DND-41 (cell line): ENCODE measurements around the gene HIP1.
"Not testable (repeated sequence)": the region's sequence is repeated elsewhere in the genome, so short reads cannot be mapped to it uniquely, and the experiment has no call there.

ENCODE experiments used
- ATAC-seq: fragments of 200-7000 bp; cut with Tn5 transposase; 3 replicates; pipeline ENCODE4 v1.9.1; 2021; ENCODE audit warnings: low read depth; ENCODE audit not compliant: insufficient read depth
- DNase-seq: peaks from one replicate; pipeline ENCODE4 v3.0.0-alpha.2; 2020
- H2AFZ ChIP-seq: 2 replicates; pipeline ENCODE4 v1.6.0; 2012; ENCODE audit warnings: low read depth, low read length
- H3K27ac ChIP-seq: 2 replicates; pipeline ENCODE4 v1.5.1; 2012; ENCODE audit warnings: low read length, inconsistent platforms
- H3K27me3 ChIP-seq: fragments of 200-600 bp; sonication (generic); 2 replicates; pipeline ENCODE4 v1.6.0; 2012; ENCODE audit warnings: low read length, mild to moderate bottlenecking, inconsistent platforms; ENCODE audit not compliant: insufficient read depth, poor library complexity
- H3K36me3 ChIP-seq: 2 replicates; pipeline ENCODE4 v1.5.1; 2012; ENCODE audit warnings: low read length, inconsistent platforms; ENCODE audit not compliant: insufficient read depth
- H3K4me1 ChIP-seq: 2 replicates; pipeline ENCODE4 v1.5.1; 2012; ENCODE audit warnings: mild to moderate bottlenecking, low read length; ENCODE audit not compliant: insufficient read depth
- H3K4me2 ChIP-seq: 2 replicates; pipeline ENCODE4 v1.6.0; 2012; ENCODE audit warnings: mild to moderate bottlenecking, moderate library complexity, low read length, inconsistent platforms; ENCODE audit not compliant: insufficient read depth
- H3K4me3 ChIP-seq, 2 experiments: fragments of 200-600 bp in 1 of 2; shearing (Covaris generic) in 1 of 2; 2 replicates each; pipeline ENCODE4 v1.5.1; 2012 to 2016; ENCODE audit warnings: inconsistent platforms in 2 of 2, low read length in 2 of 2, mild to moderate bottlenecking in 2 of 2, low read depth in 1 of 2, moderate library complexity in 1 of 2
- H3K79me2 ChIP-seq: 2 replicates; pipeline ENCODE4 v1.6.0; 2012; ENCODE audit warnings: low read length, inconsistent platforms; ENCODE audit not compliant: insufficient read depth
- H3K9ac ChIP-seq: 2 replicates; pipeline ENCODE4 v1.6.0; 2012; ENCODE audit warnings: low read depth, mild to moderate bottlenecking, inconsistent platforms, low read length, moderate library complexity
- H3K9me3 ChIP-seq: 2 replicates; pipeline ENCODE4 v1.5.1; 2012; ENCODE audit warnings: low read length, moderate library complexity, mild to moderate bottlenecking, inconsistent platforms; ENCODE audit not compliant: insufficient read depth, severe bottlenecking
- H4K20me1 ChIP-seq: 2 replicates; pipeline ENCODE4 v1.6.0; 2012; ENCODE audit warnings: low read length; ENCODE audit not compliant: insufficient read depth
- EZH2 ChIP-seq: IDR thresholded peaks from 3 replicates; pipeline ENCODE4 v1.6.1; 2012; ENCODE audit warnings: borderline replicate concordance, low read depth, mild to moderate bottlenecking, moderate library complexity, low read length, inconsistent platforms; ENCODE audit not compliant: severe bottlenecking
- TF ChIP-seq, protein P1 (sequence below): IDR thresholded peaks from 2 replicates; pipeline ENCODE4 v1.5.1; 2012; ENCODE audit warnings: borderline replicate concordance, low read length, moderate library complexity, mild to moderate bottlenecking; ENCODE audit not compliant: poor library complexity, severe bottlenecking; ENCODE audit errors: extremely low read depth

The HIP1 gene

DNA sequence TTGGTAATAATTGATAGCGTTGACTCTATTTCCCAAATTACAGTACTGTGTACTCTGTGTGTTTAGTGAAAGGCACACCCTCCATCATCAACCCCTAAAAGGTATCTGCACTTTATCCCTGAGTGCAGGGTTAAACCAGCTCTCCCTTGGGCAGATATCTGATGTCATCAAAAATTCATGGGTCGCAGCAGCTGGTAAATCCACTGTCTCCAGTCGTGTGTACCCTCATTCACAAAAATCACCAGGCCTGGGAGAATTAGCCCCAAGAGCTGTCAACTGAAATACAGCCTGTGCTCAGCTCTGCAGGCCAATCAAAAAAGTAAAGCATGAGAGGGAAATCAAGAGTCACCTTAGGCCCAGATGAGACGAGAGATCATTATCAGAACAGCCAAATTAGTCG is 103.7 kb downstream of the HIP1 start:
- H3K4me1 ChIP-seq, result peaks cover 11% of the 10 kb centered on the region
- no peaks in the 10 kb centered on the region for H3K36me3 ChIP-seq
- no peak for ATAC-seq
- H4K20me1 ChIP-seq, result peaks cover 3% of the 10 kb centered on the region; the same call in 1 of the 2 replicates
- H3K27ac ChIP-seq, result no peak overlapping the region
- H3K27me3 ChIP-seq, result peaks cover 14% of the 10 kb centered on the region
- TF ChIP-seq, protein P1, sequence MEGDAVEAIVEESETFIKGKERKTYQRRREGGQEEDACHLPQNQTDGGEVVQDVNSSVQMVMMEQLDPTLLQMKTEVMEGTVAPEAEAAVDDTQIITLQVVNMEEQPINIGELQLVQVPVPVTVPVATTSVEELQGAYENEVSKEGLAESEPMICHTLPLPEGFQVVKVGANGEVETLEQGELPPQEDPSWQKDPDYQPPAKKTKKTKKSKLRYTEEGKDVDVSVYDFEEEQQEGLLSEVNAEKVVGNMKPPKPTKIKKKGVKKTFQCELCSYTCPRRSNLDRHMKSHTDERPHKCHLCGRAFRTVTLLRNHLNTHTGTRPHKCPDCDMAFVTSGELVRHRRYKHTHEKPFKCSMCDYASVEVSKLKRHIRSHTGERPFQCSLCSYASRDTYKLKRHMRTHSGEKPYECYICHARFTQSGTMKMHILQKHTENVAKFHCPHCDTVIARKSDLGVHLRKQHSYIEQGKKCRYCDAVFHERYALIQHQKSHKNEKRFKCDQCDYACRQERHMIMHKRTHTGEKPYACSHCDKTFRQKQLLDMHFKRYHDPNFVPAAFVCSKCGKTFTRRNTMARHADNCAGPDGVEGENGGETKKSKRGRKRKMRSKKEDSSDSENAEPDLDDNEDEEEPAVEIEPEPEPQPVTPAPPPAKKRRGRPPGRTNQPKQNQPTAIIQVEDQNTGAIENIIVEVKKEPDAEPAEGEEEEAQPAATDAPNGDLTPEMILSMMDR, result no peak
- no peak for TF ChIP-seq EZH2
- H3K9me3 ChIP-seq, result no peaks in the 10 kb centered on the region
- DNase-seq, result no peak
- H3K9ac ChIP-seq, result no peak overlapping the region
- no peak overlapping the region for H3K4me3 ChIP-seq
- no peaks in the 10 kb centered on the region for H3K79me2 ChIP-seq
- no peak overlapping the region for H3K4me2 ChIP-seq
- H2AFZ ChIP-seq, result no peak overlapping the region

DNA sequence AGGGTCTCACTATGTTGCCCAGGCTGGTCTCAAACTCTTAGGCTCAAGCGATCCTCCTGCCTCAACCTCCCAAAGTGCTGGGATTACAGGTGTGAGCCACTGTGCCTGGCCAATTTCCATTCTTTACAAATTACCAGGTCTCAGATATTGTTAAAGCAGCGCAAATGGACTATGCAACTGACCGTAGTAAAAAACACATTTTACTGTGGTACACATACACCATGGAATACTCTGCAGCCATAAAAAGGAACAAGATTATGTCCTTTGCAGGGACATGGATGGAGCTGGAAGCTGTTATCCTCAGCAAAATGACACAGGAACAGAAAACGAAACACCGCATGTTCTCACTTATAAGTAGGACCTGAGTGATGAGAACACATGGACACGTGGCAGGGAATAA is 106.2 kb downstream of the HIP1 start:
- H3K9me3 ChIP-seq, ATAC-seq, H2AFZ ChIP-seq, H3K9ac ChIP-seq, H3K27ac ChIP-seq, H3K4me2 ChIP-seq, H3K79me2 ChIP-seq, H3K4me3 ChIP-seq, H3K27me3 ChIP-seq, H3K4me1 ChIP-seq, H4K20me1 ChIP-seq, H3K36me3 ChIP-seq, DNase-seq: not testable (repeated sequence)

DNA sequence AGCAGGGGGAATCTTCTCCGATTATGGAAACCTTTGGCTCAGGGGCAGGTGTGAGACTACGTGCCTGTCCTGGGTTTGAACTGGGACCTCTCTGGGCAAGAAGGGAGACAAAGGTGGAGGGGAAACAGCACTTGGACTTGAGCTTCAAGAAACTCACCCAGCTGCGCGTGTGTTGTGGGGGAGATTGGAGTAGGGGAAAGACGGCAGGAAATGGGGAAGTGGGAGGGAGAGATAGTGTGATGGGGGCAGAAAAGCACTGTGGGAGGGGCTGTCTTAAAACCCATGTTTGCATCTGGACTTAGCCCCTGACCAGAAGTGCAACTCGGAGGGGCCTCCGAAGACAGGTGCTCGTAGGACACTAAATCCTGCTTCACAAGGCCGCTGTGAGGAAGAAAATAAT is 107.0 kb downstream of the HIP1 start:
- Histone ChIP-seq H3K36me3 (no peaks in the 10 kb centered on the region), H3K9me3 (peaks cover 4% of the 10 kb centered on the region), H4K20me1 (no peaks in the 10 kb centered on the region), H3K4me1 (peaks cover 3% of the 10 kb centered on the region; the same call in 1 of the 2 replicates), H3K9ac (no peak overlapping the region), H2AFZ (no peak overlapping the region), H3K4me2 (no peak overlapping the region), H3K79me2 (no peaks in the 10 kb centered on the region), H3K27me3 (no peaks in the 10 kb centered on the region), H3K4me3 (no peak overlapping the region), H3K27ac (no peak overlapping the region)
- no peak for ATAC-seq
- no peak for DNase-seq
- TF ChIP-seq, protein P1, result no peak
- no peak for TF ChIP-seq EZH2

DNA sequence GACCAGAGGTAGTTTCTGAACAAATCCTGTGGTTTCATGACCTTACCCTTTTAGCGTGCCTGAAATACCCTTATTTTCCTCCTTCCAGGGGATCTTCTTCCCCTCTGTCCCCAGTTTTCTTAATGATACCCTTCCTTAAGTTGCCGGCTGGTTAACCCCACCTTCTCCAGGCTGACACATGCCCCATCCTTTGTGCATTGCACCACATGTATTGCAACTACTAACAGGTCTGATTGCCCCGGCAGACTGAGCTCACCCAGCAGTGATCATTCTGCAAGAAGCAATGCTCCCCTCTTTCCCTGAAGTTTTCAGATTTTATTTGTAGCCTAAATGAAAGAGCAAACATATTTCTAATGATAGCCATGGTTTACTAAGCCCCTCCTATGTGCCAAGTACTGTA is 108.2 kb downstream of the HIP1 start:
- TF ChIP-seq EZH2, result no peak
- TF ChIP-seq, protein P1, result no peak
- DNase-seq (no peak), ATAC-seq (no peak)
- peaks cover 4% of the 10 kb centered on the region for H3K9me3 ChIP-seq
- H3K4me1 ChIP-seq, result peaks cover 3% of the 10 kb centered on the region; the same call in 1 of the 2 replicates
- H3K4me3 ChIP-seq, result no peak overlapping the region
- no peak overlapping the region for H3K27ac ChIP-seq
- no peak overlapping the region for H2AFZ ChIP-seq
- H3K79me2 ChIP-seq, result no peaks in the 10 kb centered on the region
- H3K27me3 ChIP-seq, result no peaks in the 10 kb centered on the region
- no peaks in the 10 kb centered on the region for H4K20me1 ChIP-seq
- no peaks in the 10 kb centered on the region for H3K36me3 ChIP-seq
- no peak overlapping the region for H3K4me2 ChIP-seq
- no peak overlapping the region for H3K9ac ChIP-seq
